ENCODE measurements around the gene GNAT2.

DNA sequence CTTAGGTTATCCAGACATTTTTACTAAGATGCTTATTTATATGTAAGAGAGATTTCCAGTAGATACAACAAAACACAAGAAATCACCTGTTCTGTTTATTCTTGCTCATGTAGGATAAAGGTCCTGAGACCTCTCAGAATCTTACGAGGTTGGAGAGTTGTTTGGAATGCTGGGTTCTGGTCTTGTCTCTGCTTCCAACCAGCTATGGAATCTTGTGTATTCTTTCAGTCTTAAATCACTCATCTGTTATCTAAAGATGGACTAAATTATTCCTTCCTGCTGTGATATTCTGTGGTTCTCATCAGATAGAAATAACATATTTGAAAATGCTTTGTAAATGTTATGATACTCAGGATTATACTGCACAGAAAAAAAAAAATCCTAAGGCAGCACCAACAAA, 21.3 kb downstream of the GNAT2 start:
- TF ChIP-seq, protein P1, sequence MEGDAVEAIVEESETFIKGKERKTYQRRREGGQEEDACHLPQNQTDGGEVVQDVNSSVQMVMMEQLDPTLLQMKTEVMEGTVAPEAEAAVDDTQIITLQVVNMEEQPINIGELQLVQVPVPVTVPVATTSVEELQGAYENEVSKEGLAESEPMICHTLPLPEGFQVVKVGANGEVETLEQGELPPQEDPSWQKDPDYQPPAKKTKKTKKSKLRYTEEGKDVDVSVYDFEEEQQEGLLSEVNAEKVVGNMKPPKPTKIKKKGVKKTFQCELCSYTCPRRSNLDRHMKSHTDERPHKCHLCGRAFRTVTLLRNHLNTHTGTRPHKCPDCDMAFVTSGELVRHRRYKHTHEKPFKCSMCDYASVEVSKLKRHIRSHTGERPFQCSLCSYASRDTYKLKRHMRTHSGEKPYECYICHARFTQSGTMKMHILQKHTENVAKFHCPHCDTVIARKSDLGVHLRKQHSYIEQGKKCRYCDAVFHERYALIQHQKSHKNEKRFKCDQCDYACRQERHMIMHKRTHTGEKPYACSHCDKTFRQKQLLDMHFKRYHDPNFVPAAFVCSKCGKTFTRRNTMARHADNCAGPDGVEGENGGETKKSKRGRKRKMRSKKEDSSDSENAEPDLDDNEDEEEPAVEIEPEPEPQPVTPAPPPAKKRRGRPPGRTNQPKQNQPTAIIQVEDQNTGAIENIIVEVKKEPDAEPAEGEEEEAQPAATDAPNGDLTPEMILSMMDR (IDR thresholded peaks at IDR 0.05; ENCODE audit: insufficient read depth, low read depth, low read length) = no peak
- TF ChIP-seq EZH2 (IDR thresholded peaks at IDR 0.05; ENCODE audit: insufficient read depth, low read length) = no peak

Measured in astrocyte (in vitro differentiated cells and primary cell).